Epithelial cell of proximal tubule (primary cell): Measurements from ENCODE around the gene TTC27. TPM values are rescaled to one million over a fixed set of nuclear protein-coding genes. Genes with fewer than 3 reads are reported as not detected.
A peak's percentile ranks its signal among the peaks of the same experiment; 100 is the strongest.
"Not testable (repeated sequence)": the region's sequence is repeated elsewhere in the genome, so short reads cannot be mapped to it uniquely, and the experiment has no call there.

Experiments used
- DNase-seq: peaks from one replicate; pipeline ENCODE4 v3.0.0-alpha.2; 2011; ENCODE audit warnings: low read depth
- H3K4me3 ChIP-seq: 2 replicates; pipeline ENCODE4 v1.5.1; 2011; ENCODE audit warnings: low read depth, mild to moderate bottlenecking, low read length
- CTCF ChIP-seq: conservative IDR thresholded peaks from 2 replicates; pipeline ENCODE4 v1.5.1; 2012; ENCODE audit warnings: low read depth, mild to moderate bottlenecking, low read length
- total RNA-seq: library from RNA; depleted of rRNA; stranded (reverse); fragments of >200 nt; gene quantifications from 2 replicates; pipeline ENCODE4 v1.2.3, GENCODE V29; 2015

The TTC27 gene
- total RNA-seq, 1 donor from 2014 or later, result 17.9 TPM

DNA sequence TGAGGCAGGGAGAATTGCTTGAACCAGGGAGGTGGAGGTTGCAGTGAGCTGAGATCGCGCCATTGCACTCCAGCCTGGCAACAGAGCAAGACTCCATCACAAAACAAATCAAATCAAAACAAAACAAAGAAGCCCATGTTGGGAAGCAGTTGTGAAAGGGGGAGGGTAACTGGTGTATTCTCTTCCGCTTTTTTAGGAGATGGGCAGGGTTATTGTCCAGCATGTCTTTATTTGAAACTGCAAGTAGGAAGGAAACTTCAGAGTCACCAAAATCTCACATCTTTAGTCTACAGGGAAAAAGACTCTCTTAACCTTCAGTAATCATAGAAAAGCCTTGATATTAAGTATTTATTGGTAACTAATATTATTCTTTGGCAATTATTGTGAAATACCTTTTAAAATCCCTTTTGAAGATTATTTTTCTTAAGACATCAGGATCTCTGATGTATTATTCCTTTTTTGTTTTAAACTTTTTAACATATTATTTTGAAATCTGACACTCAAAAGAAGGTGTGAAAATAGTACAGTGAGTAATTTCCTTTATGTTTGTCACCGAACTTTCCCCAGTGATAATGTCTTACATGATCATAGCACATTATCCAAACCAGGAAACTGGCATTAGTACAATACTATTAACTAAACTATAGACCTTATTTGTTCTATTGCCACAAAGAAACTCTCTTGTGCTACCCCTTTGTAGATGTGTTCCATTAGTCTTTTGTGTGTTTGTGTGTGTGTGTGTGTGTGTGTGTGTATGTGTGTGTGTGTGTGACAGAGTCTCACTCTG is 234.6 kb downstream of the TTC27 start:
- TF ChIP-seq CTCF, result no peak
- no peak for DNase-seq
- H3K4me3 ChIP-seq, result no peak overlapping the region

- no peak for DNase-seq
- no peak overlapping the region for H3K4me3 ChIP-seq
- TF ChIP-seq CTCF, result no peak
Measured at GRCh38 chr2:32863326-32863725, 235.5 kb downstream of the TTC27 start.

DNA sequence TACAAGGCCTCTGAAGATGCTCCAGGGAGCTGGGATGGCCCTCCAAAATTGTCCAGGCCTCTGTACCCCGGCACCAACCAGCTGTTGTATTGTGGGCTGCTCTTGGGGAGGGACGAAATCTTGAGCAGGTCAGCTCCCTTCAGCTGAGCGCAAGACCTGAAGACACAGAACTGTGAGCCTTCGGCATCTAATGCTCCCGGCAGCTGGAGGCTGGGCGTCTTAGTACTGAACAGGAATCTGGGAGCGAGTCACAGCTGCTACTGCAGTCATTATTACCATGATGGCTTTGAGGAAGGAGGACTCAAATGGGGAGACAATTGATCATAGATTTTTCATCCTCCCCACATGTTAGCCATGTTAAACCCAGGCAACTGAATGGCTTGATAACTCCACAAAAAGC is 236.0 kb downstream of the TTC27 start:
- H3K4me3 ChIP-seq, result no peak overlapping the region
- no peak for DNase-seq
- no peak for TF ChIP-seq CTCF

DNA sequence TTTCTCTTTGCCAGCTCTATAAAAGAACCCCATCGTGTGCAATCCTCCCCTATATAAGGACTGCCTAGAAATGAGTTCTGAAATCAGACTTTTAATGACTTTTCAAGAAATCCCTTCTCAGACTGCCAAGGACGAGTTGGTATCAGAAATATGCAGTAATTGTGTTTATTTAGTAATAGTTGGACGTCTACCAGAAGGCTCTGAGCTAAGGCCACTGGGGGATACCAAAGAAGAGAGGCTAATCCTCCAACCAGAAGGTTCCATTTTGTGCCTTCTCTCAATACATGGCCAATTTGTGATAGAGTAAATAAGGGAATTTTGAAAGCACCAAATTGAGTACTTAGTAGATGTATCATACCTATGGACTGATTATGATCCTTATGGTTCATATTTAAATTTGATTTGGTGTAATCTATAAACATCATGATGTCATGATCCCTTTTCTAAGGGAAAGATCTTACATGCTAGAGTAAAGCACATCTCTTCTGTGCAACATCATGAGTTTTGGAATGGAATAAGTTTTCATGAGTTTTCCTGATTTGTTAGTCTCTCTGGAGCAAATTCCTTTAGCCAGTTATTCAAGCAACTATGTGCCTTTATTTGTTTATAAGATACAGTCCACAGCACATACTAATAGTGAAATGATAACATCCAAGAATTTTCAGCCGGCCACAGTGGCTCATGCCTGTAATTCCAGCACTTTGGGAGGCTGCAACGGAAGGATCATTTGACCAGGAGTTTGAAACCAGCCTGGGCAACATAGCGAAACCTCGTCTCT is 236.7 kb downstream of the TTC27 start:
- DNase-seq, result no peak
- no peak overlapping the region for H3K4me3 ChIP-seq
- no peak for TF ChIP-seq CTCF

- no peak for TF ChIP-seq CTCF
- DNase-seq, result peak; percentile 22
- H3K4me3 ChIP-seq, result no peak overlapping the region
Measured at GRCh38 chr2:32865399-32866068, 237.7 kb downstream of the TTC27 start.

DNA sequence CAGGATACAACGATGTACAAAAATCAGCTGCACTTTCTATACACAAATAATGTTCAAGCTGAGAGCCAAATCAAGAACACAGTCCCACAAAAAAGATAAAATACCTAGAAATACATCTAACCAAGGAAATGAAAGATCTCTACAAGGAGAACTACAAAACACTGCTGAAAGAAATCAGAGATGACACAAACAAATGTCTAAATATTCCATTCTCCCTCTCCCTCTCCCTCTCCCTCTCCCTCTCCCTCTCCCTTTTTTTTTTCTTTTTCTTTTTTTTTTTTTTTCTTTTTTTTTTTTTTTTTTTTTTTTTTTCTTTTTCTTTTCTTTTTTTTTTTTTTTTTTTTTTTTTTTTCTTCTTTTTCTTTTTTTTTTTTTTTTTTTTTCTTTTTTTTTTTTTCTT is 238.6 kb downstream of the TTC27 start:
- DNase-seq, result not testable (repeated sequence)

More for the DNA sequence above, 238.6 kb downstream of the TTC27 start:
- not testable (repeated sequence) for H3K4me3 ChIP-seq
